NT2/D1 (cell line): ENCODE data around the gene EIF4G3.

Source experiments
- SUZ12 ChIP-seq: IDR thresholded peaks from 2 replicates; pipeline ENCODE4 v1.6.1; 2011; ENCODE audit not compliant: insufficient read length, insufficient read depth; ENCODE audit errors: extremely low read depth
- YY1 ChIP-seq: IDR thresholded peaks from 2 replicates; pipeline ENCODE4 v1.6.1; 2011; ENCODE audit not compliant: insufficient read length, insufficient read depth

DNA sequence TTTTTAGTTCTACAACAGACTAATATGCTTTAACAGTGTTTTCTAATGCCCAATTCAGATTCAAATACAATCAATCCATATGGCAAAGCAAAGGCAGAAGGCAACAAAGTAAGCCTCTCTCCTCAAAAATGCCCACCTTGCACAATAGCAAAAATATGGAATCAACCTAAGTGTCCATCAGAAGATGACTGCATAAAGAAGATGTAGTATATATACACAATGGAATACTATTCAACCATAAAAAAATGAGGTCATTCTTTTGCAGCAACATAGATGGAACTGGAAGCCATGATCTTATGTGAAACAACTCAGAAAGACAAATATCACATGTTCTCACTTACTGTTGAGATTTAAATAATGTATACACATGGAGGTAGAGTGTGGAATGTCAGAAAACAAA, 80.7 kb downstream of the EIF4G3 start:
- no peak for TF ChIP-seq SUZ12
- TF ChIP-seq YY1 = no peak
